Lower leg skin (tissue), 3 donors: ENCODE data around the gene SEMA6C.

Experiments used
- POLR2A ChIP-seq, 2 donors: fragments of 450-650 bp; IDR thresholded peaks; one replicate each; pipeline ENCODE4 v1.6.1; 2016 to 2017; ENCODE audit warnings: antibody characterized with exemption in 2 of 2, mild to moderate bottlenecking in 1 of 2, moderate library complexity in 1 of 2
- TF ChIP-seq, protein P1 (sequence below), 3 donors: fragments of 450-650 bp; IDR thresholded peaks; one replicate each; pipeline ENCODE4 v1.5.1; 2016; ENCODE audit warnings: antibody characterized with exemption in 3 of 3, mild to moderate bottlenecking in 3 of 3, moderate library complexity in 2 of 3

DNA sequence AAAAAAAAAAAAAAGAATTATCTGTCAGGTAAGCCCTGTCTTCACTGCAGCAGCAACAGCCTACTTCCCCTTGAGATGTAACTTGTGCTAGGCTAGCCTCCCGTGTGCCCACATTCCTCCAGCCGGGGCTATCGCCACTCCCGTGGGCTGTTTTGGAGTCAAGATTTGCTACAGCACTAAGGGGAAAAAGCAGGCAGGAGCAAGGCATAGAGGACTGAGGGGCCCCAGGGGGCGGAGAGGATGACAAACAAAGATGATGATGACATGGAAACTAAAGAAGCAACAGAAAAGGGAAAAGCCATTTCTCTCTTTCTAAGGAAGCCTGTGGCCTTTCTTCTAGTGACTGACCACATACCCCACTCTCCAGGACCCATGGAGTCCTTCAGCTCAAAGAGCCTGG is 11.9 kb upstream of the SEMA6C start:
- TF ChIP-seq, protein P1, sequence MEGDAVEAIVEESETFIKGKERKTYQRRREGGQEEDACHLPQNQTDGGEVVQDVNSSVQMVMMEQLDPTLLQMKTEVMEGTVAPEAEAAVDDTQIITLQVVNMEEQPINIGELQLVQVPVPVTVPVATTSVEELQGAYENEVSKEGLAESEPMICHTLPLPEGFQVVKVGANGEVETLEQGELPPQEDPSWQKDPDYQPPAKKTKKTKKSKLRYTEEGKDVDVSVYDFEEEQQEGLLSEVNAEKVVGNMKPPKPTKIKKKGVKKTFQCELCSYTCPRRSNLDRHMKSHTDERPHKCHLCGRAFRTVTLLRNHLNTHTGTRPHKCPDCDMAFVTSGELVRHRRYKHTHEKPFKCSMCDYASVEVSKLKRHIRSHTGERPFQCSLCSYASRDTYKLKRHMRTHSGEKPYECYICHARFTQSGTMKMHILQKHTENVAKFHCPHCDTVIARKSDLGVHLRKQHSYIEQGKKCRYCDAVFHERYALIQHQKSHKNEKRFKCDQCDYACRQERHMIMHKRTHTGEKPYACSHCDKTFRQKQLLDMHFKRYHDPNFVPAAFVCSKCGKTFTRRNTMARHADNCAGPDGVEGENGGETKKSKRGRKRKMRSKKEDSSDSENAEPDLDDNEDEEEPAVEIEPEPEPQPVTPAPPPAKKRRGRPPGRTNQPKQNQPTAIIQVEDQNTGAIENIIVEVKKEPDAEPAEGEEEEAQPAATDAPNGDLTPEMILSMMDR (IDR thresholded peaks at IDR 0.05), result no peak
- TF ChIP-seq POLR2A (IDR thresholded peaks at IDR 0.05), result no peak
